Lower lobe of right lung (tissue), 2 donors: Measurements from ENCODE around the gene NAPSA. TPM values are rescaled to one million over a fixed set of nuclear protein-coding genes. Genes with fewer than 3 reads are reported as not detected.

Experiments
- ATAC-seq, 2 donors: fragments of 200-7000 bp; cut with Tn5 transposase; one replicate each; pipeline ENCODE4 v1.9.1; 2020 to 2022; ENCODE audit warnings: mild to moderate bottlenecking in 2 of 2, moderate library complexity in 2 of 2
- DNase-seq: peaks from one replicate; pipeline ENCODE4 v3.0.0-alpha.2; 2020
- H3K27ac ChIP-seq: fragments of 200-600 bp; one replicate; pipeline ENCODE4 v1.8.0; 2022
- H3K27me3 ChIP-seq: fragments of 200-600 bp; one replicate; pipeline ENCODE4 v1.8.0; 2022; ENCODE audit warnings: low read depth
- H3K36me3 ChIP-seq: fragments of 200-600 bp; one replicate; pipeline ENCODE4 v1.8.0; 2022; ENCODE audit warnings: mild to moderate bottlenecking
- H3K4me1 ChIP-seq: fragments of 200-600 bp; one replicate; pipeline ENCODE4 v1.8.0; 2022
- H3K4me3 ChIP-seq: fragments of 200-600 bp; one replicate; pipeline ENCODE4 v1.8.0; 2022; ENCODE audit warnings: mild to moderate bottlenecking
- H3K9me3 ChIP-seq: fragments of 200-600 bp; one replicate; pipeline ENCODE4 v1.8.0; 2022
- CTCF ChIP-seq: fragments of 200-600 bp; IDR thresholded peaks from one replicate; pipeline ENCODE4 v1.8.0; 2022; ENCODE audit warnings: antibody characterized with exemption, mild to moderate bottlenecking
- intact Hi-C: fragments of 100-400 bp; cut with DNase I; formaldehyde crosslinking; loops from one replicate; pipeline ENCODE4 v1.11.0; 2022
- total RNA-seq: library from RNA; stranded (reverse); fragmentation: NEBNext Ultra II Directional; extraction: Animal tissue kit (Norgen Biotek cat#: 25700); gene quantifications from one replicate; pipeline ENCODE4 v1.2.1, GENCODE V29; 2021
- donor health status: DM: no; HTN: yes; CAD: no; lungs with severe emphysema.

NAPSA gene
- total RNA-seq, 1 donor from 2014 or later = 1,633 TPM

DNA sequence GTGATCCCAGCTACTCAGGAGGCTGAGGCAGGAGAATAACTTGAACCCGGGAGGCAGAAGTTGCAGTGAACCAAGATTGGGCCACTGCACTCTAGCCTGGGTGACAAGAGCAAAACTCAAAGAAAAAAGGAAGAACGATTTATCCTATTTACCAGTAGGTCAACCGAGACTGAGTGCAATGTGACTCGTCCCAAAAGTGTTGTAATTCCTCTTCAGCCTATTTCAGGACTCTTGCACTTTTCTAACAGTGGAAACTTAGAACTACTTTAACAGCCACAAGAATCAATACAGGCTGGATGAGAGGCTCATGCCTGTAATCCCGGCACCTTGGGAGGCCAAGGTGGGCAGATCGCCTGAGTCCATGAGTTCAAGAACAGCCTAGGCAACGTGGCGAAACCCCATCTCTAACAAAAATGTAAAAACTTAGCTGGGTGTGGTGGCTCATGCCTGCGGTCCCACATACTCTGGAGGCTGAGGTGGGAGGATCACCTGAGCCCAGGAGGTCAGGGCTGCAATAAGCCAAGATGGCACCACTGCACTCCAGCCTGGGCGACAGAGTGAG is 6.6 kb upstream of the NAPSA start:
- Histone ChIP-seq H3K4me3 (no peak overlapping the region), H3K27me3 (no peaks in the 10 kb centered on the region), H3K9me3 (no peaks in the 10 kb centered on the region), H3K4me1 (peaks cover 27% of the 10 kb centered on the region), H3K36me3 (no peaks in the 10 kb centered on the region), H3K27ac (peak overlapping the region; percentile 63)
- peak in 1 of 2 donors; percentile 0 for ATAC-seq
- TF ChIP-seq CTCF = no peak
- DNase-seq = peak; percentile 59
- intact Hi-C loops = no loop called here

- H3K36me3 ChIP-seq = no peaks in the 10 kb centered on the region
- H3K4me3 ChIP-seq = peak overlapping the region; percentile 86
- intact Hi-C loops = no loop called here
- H3K9me3 ChIP-seq = no peaks in the 10 kb centered on the region
- peak overlapping the region; percentile 89 for H3K27ac ChIP-seq
- no peaks in the 10 kb centered on the region for H3K27me3 ChIP-seq
- peak; percentile 91 for TF ChIP-seq CTCF
- DNase-seq (peak; percentile 87), ATAC-seq (peak; percentile 79 to 87)
- H3K4me1 ChIP-seq = peaks cover 20% of the 10 kb centered on the region
These were observed 3.5 kb upstream of the NAPSA start for GRCh38 chr19:50368649-50369570.

GRCh38 chr19:50362656-50363424 is 2.6 kb downstream of the NAPSA start:
- DNase-seq (peak; percentile 47), ATAC-seq (peak; percentile 72)
- intact Hi-C loops = no loop called here
- Histone ChIP-seq H3K4me3 (peak overlapping the region; percentile 53), H3K4me1 (peaks cover 20% of the 10 kb centered on the region), H3K27me3 (no peaks in the 10 kb centered on the region), H3K36me3 (peaks cover 4% of the 10 kb centered on the region), H3K27ac (peak overlapping the region; percentile 81), H3K9me3 (no peaks in the 10 kb centered on the region)
- no peak for TF ChIP-seq CTCF

- H3K36me3 ChIP-seq = peaks cover 4% of the 10 kb centered on the region
- intact Hi-C loops = no loop called here
- H3K27ac ChIP-seq = peak overlapping the region; percentile 65
- peaks cover 27% of the 10 kb centered on the region for H3K4me1 ChIP-seq
- H3K4me3 ChIP-seq = peak overlapping the region; percentile 53
- DNase-seq = peak; percentile 28
- ATAC-seq = no peak
- no peak for TF ChIP-seq CTCF
- no peaks in the 10 kb centered on the region for H3K9me3 ChIP-seq
- H3K27me3 ChIP-seq = no peaks in the 10 kb centered on the region
These were observed 3.4 kb downstream of the NAPSA start for GRCh38 chr19:50362030-50362412.

DNA sequence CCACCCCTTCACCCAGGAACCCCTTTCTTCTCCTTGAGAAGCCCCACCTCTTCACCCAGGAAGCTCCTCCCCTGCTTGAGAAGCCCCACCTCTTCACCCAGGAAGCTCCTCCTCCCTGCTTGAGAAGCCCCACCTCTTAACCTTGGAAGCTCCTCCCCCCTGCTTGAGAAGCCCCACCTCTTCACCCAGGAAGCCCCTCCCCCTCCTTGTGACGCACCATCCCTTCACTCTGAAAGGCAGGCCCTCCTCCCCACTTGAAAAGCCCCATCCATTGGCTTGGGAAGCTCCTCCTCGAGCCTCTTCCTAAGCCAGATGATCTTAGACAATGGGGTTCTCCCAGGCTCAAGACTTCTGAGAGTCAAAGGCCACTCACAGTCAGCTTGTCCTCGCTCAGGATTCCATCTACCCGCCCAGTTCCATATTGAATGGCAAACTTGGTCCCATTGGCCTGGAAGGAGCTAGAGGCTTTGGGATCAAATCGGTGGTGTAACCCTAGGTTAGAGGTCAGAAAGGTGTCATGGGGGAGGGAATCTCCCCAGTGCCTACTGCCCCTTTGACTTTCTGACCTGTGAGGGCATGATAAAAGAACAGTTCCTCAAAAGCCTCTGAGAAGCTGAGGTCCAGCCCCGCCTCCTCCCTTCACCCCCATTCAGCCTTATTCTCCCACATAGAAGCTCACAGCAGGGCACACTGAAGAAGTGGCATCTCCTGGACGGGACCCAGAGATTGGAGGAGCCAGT is 4.0 kb downstream of the NAPSA start:
- intact Hi-C loops = no loop called here
- peak overlapping the region; percentile 65 for H3K27ac ChIP-seq

More for the DNA sequence above, 4.0 kb downstream of the NAPSA start:
- no peaks in the 10 kb centered on the region for H3K27me3 ChIP-seq
- peak; percentile 78 for DNase-seq
- H3K4me1 ChIP-seq = peaks cover 27% of the 10 kb centered on the region
- H3K9me3 ChIP-seq = no peaks in the 10 kb centered on the region
- H3K36me3 ChIP-seq = peaks cover 4% of the 10 kb centered on the region
- peak overlapping the region; percentile 53 for H3K4me3 ChIP-seq
- peak; percentile 8 to 35 for ATAC-seq
- TF ChIP-seq CTCF = no peak
